BJ (cell line): Measurements from ENCODE around the gene STUB1. TPM values are rescaled to one million over a fixed set of nuclear protein-coding genes. Genes with fewer than 3 reads are reported as not detected.

Experiments
- CTCF ChIA-PET: fragments of 350-600 bp; formaldehyde crosslinking; extraction: SDS; loops from one replicate; lab custom pipeline; 2021; ENCODE audit warnings: antibody characterized with exemption, inconsistent platforms; lab: Yijun Ruan, JAX
- POLR2A ChIA-PET: fragments of 300-600 bp; sonication (Branson Sonifier 250); formaldehyde crosslinking; extraction: SDS; loops from one replicate; lab custom pipeline; 2021; ENCODE audit warnings: antibody characterized with exemption; lab: Charles Lee
- DNase-seq: peaks from one replicate; pipeline ENCODE4 v3.0.0-alpha.2; 2011; ENCODE audit warnings: low read depth
- H3K27me3 ChIP-seq: 2 replicates; pipeline ENCODE4 v1.6.0; 2011; ENCODE audit warnings: low read length; ENCODE audit not compliant: control insufficient read depth, insufficient read depth
- H3K36me3 ChIP-seq: 2 replicates; pipeline ENCODE4 v1.5.1; 2011; ENCODE audit warnings: low read length; ENCODE audit not compliant: control insufficient read depth, insufficient read depth
- H3K4me3 ChIP-seq: 2 replicates; pipeline ENCODE4 v1.5.1; 2011; ENCODE audit warnings: low read depth, mild to moderate bottlenecking, control low read depth, low read length
- CTCF ChIP-seq: IDR thresholded peaks from 2 replicates; pipeline ENCODE4 v1.5.1; 2011; ENCODE audit warnings: low read depth, mild to moderate bottlenecking, control low read depth, inconsistent platforms, low read length, moderate library complexity; ENCODE audit not compliant: insufficient read depth
- polyA plus RNA-seq: library from polyadenylated mRNA; depleted of rRNA; stranded (reverse); fragments of >200 nt; gene quantifications from 2 replicates; pipeline ENCODE4 v1.2.3, GENCODE V29; 2011

The STUB1 gene
- polyA plus RNA-seq, 1 experiment: 148 TPM

- peaks cover 5% of the 10 kb centered on the region for H3K36me3 ChIP-seq
- no peak for DNase-seq
- ChIA-PET POLR2A (no interaction called here), CTCF (interaction anchor here (0.7 kb wide), 1 partner anchor 1541 kb away, joined by 3 read pairs; no protein-coding TSS in a partner anchor)
- no peak for TF ChIP-seq CTCF
- H3K4me3 ChIP-seq: no peak overlapping the region
- H3K27me3 ChIP-seq: no peaks in the 10 kb centered on the region
Measured at GRCh38 chr16:654034-654433, 26.2 kb upstream of the STUB1 start.

GRCh38 chr16:657487-657886 lies 22.7 kb upstream of the STUB1 start:
- ChIA-PET CTCF (no interaction called here), POLR2A (no interaction called here)
- Histone ChIP-seq H3K36me3 (peaks cover 5% of the 10 kb centered on the region), H3K27me3 (no peaks in the 10 kb centered on the region), H3K4me3 (no peak overlapping the region)
- no peak for TF ChIP-seq CTCF
- no peak for DNase-seq

- CTCF ChIA-PET: interaction anchor here (1.7 kb wide), 1 partner anchor 65 kb away, joined by 5 read pairs; no protein-coding TSS in a partner anchor
Measured at GRCh38 chr16:658679-659571, 21.3 kb upstream of the STUB1 start.

GRCh38 chr16:659618-660017 lies 20.6 kb upstream of the STUB1 start:
- CTCF ChIA-PET: interaction anchor here (1.5 to 2.2 kb wide), 3 partner anchors 7 to 66 kb away, joined by 3 to 8 read pairs (median 5); no protein-coding TSS in a partner anchor

More at GRCh38 chr16:658679-659571, 21.3 kb upstream of the STUB1 start:
- POLR2A ChIA-PET: no interaction called here
- Histone ChIP-seq H3K27me3 (no peaks in the 10 kb centered on the region), H3K36me3 (peaks cover 7% of the 10 kb centered on the region), H3K4me3 (no peak overlapping the region)
- no peak for TF ChIP-seq CTCF
- no peak for DNase-seq

More at GRCh38 chr16:659618-660017, 20.6 kb upstream of the STUB1 start:
- Histone ChIP-seq H3K4me3 (no peak overlapping the region), H3K36me3 (peaks cover 7% of the 10 kb centered on the region), H3K27me3 (no peaks in the 10 kb centered on the region)
- POLR2A ChIA-PET: no interaction called here
- no peak for TF ChIP-seq CTCF
- DNase-seq: no peak
